Mammary epithelial cell (primary cell): ENCODE measurements around the gene UBA7.

ENCODE experiments used
- EZH2 ChIP-seq: IDR thresholded peaks from 2 replicates; pipeline ENCODE4 v1.6.1; 2012; ENCODE audit warnings: low read length, inconsistent platforms, borderline replicate concordance
- TF ChIP-seq, protein P1 (sequence below), 2 donors: IDR thresholded peaks in 1 of 2; conservative IDR thresholded peaks in 1 of 2; 2 replicates each; pipeline ENCODE4 v1.5.1; 2011 to 2012; ENCODE audit warnings: inconsistent platforms in 2 of 2, low read length in 2 of 2, mild to moderate bottlenecking in 2 of 2, control low read depth in 1 of 2, low read depth in 1 of 2; ENCODE audit not compliant: insufficient read depth in 1 of 2; ENCODE audit errors: extremely low read depth in 1 of 2

DNA sequence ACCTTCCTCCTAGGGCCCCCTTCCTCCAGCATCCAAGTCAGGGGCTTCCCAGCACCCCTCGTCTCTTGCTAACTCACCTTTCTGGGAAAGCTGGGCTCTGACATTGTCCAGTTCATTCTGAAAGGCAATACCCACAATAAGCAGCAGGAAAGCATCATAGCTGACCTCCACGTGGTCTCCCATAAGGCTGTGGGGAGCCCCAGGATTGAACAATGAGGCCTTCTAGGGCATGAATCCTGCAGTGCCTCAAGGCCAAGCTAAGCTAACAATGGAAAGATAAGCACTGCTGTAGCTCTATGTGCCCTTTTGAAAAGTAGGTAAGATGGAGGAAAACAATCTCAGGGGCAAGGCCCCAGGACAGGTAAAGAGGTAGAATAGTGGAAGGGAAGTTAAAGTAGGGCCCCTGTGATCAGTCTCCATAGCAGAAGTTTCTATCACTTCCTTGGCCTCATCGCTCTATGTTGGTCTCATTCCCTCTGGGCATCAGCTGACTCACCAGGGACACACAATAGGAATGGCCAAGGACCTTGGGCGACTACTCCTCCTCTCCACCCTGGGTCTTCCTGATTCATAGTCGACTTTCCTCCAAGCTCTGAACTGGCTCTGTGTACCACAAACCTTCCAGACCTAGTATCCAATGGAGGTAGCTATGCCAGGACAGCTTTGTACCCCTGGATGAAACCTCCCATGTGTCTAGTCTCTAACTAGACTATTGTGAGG, 30.9 kb upstream of the UBA7 start:
- TF ChIP-seq, protein P1, sequence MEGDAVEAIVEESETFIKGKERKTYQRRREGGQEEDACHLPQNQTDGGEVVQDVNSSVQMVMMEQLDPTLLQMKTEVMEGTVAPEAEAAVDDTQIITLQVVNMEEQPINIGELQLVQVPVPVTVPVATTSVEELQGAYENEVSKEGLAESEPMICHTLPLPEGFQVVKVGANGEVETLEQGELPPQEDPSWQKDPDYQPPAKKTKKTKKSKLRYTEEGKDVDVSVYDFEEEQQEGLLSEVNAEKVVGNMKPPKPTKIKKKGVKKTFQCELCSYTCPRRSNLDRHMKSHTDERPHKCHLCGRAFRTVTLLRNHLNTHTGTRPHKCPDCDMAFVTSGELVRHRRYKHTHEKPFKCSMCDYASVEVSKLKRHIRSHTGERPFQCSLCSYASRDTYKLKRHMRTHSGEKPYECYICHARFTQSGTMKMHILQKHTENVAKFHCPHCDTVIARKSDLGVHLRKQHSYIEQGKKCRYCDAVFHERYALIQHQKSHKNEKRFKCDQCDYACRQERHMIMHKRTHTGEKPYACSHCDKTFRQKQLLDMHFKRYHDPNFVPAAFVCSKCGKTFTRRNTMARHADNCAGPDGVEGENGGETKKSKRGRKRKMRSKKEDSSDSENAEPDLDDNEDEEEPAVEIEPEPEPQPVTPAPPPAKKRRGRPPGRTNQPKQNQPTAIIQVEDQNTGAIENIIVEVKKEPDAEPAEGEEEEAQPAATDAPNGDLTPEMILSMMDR (conservative IDR thresholded peaks at IDR 0.05 in 1 of 2, IDR thresholded peaks at IDR 0.05 in 1 of 2; ENCODE audit: extremely low read depth in 1 of 2, insufficient read depth in 1 of 2, low read depth in 1 of 2, low read length in 2 of 2), result no peak
- no peak for TF ChIP-seq EZH2
